ENCODE data around the gene FERD3L. TPM values are rescaled to one million over a fixed set of nuclear protein-coding genes. Genes with fewer than 3 reads are reported as not detected.

The FERD3L gene
- total RNA-seq, 1 donor from 2014 or later = not detected

- Histone ChIP-seq H3K36me3 (no peaks in the 10 kb centered on the region), H3K4me1 (no peaks in the 10 kb centered on the region), H3K27me3 (ENCODE audit: low read depth) (peaks cover 3% of the 10 kb centered on the region), H3K9me3 (no peaks in the 10 kb centered on the region), H3K27ac (no peak overlapping the region), H3K4me3 (no peak overlapping the region)
- ATAC-seq (no peak), DNase-seq (no peak)
- intact Hi-C loops (cut with DNase I) = no loop called here
- TF ChIP-seq CTCF (IDR thresholded peaks at IDR 0.05) = no peak
Measured at GRCh38 chr7:19133886-19134285, 11.3 kb downstream of the FERD3L start.

- no peaks in the 10 kb centered on the region for H3K4me1 ChIP-seq
- H3K27me3 ChIP-seq (ENCODE audit: low read depth) = peaks cover 3% of the 10 kb centered on the region
- H3K9me3 ChIP-seq = no peaks in the 10 kb centered on the region
- TF ChIP-seq CTCF (IDR thresholded peaks at IDR 0.05) = no peak
- no peak overlapping the region for H3K4me3 ChIP-seq
- no peaks in the 10 kb centered on the region for H3K36me3 ChIP-seq
- ATAC-seq (no peak), DNase-seq (no peak)
- H3K27ac ChIP-seq = no peak overlapping the region
- intact Hi-C loops (cut with DNase I) = no loop called here
Measured at GRCh38 chr7:19133390-19133789, 11.8 kb downstream of the FERD3L start.

GRCh38 chr7:19128856-19129255, 16.4 kb downstream of the FERD3L start:
- Histone ChIP-seq H3K36me3 (no peaks in the 10 kb centered on the region), H3K4me3 (no peak overlapping the region), H3K9me3 (no peaks in the 10 kb centered on the region), H3K27me3 (ENCODE audit: low read depth) (peaks cover 3% of the 10 kb centered on the region), H3K27ac (no peak overlapping the region), H3K4me1 (no peaks in the 10 kb centered on the region)
- DNase-seq = no peak
- TF ChIP-seq CTCF (IDR thresholded peaks at IDR 0.05) = no peak
- intact Hi-C loops (cut with DNase I) = no loop called here
- no peak for ATAC-seq

GRCh38 chr7:19121977-19122588, 23.1 kb downstream of the FERD3L start:
- H3K36me3 ChIP-seq = no peaks in the 10 kb centered on the region
- no peak for TF ChIP-seq CTCF (IDR thresholded peaks at IDR 0.05)
- no peaks in the 10 kb centered on the region for H3K9me3 ChIP-seq
- peaks cover 11% of the 10 kb centered on the region for H3K4me1 ChIP-seq
- ATAC-seq (no peak), DNase-seq (no peak)
- intact Hi-C loops (cut with DNase I) = no loop called here
- no peak overlapping the region for H3K4me3 ChIP-seq
- H3K27ac ChIP-seq = no peak overlapping the region
- peaks cover 58% of the 10 kb centered on the region for H3K27me3 ChIP-seq (ENCODE audit: low read depth)

- no peaks in the 10 kb centered on the region for H3K36me3 ChIP-seq
- no peak for ATAC-seq
- H3K4me3 ChIP-seq = no peak overlapping the region
- no peak overlapping the region for H3K27ac ChIP-seq
- no peaks in the 10 kb centered on the region for H3K9me3 ChIP-seq
- intact Hi-C loops (cut with DNase I) = no loop called here
- no peak for TF ChIP-seq CTCF (IDR thresholded peaks at IDR 0.05)
- peaks cover 23% of the 10 kb centered on the region for H3K4me1 ChIP-seq
- peaks cover 77% of the 10 kb centered on the region for H3K27me3 ChIP-seq (ENCODE audit: low read depth)
- no peak for DNase-seq
Measured at GRCh38 chr7:19119870-19120486, 25.2 kb downstream of the FERD3L start.
